Uterus (tissue), 2 donors: ENCODE results near the gene PACC1.

Source experiments
- CTCF ChIP-seq, 4 experiments: fragments of 200-600 bp in 2 of 4; fragments of 450-650 bp in 2 of 4; sonication (generic) in 2 of 4; IDR thresholded peaks; one replicate each; pipeline ENCODE4 v1.5.1; 2016 to 2019; ENCODE audit warnings: antibody characterized with exemption in 4 of 4, mild to moderate bottlenecking in 2 of 4, moderate library complexity in 1 of 4
- POLR2A ChIP-seq, 2 donors: fragments of 450-650 bp; IDR thresholded peaks; one replicate each; pipeline ENCODE4 v1.6.1; 2016; ENCODE audit warnings: antibody characterized with exemption in 2 of 2, mild to moderate bottlenecking in 1 of 2, moderate library complexity in 1 of 2

GRCh38 chr1:212463565-212464285 lies 49.0 kb upstream of the PACC1 start:
- TF ChIP-seq CTCF (IDR thresholded peaks at IDR 0.05) (no peak), POLR2A (IDR thresholded peaks at IDR 0.05) (no peak)
